Activated CD4-positive, alpha-beta T cell treated with anti-CD3 and anti-CD28 coated beads for 48 hours (primary cell): ENCODE results near the gene PTMA.
A peak's percentile ranks its signal among the peaks of the same experiment; 100 is the strongest.

Experiments used
- DNase-seq: peaks from one replicate; pipeline ENCODE4 v3.0.0-alpha.2; 2020

PTMA gene

GRCh38 chr2:231677632-231678104, 30.7 kb upstream of the PTMA start:
- DNase-seq = peak; percentile 91

- DNase-seq = no peak
Observed at GRCh38 chr2:231679908-231680284, 28.4 kb upstream of the PTMA start.

DNA sequence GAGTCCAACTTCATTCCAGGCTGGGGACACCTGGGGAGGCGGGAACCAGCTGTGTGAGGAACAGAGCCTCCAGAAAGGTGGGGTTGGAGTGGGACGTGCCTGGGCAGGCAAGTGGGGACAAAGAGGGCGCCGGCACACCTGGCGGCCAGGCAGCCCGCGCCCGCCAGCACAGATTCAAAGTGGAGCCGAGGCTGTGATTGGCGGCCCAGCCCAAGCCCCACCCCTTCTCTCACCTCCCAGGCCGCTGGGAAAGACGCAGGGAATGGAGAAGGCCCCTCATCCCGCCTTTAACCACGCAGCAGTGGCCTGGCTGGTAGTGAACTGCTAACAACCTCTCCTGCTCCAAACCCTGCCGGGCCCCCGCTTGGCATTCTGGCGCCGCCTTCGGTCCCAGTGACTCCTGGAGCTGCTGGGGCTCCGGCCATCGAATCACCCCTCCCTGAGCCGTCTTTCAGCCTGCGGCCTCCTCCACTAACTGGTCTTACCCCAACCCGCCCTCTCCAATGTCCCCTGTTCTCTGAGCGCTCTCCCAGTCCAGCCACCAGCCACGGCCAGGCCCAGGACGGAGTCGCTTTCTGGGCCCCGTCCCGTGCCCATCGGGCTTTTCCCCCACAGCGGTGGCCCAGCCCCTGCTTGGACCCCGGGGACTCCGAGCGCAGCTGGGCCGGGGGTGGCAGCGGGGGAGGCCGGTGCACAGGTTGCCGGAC, 27.9 kb upstream of the PTMA start:
- no peak for DNase-seq

DNA sequence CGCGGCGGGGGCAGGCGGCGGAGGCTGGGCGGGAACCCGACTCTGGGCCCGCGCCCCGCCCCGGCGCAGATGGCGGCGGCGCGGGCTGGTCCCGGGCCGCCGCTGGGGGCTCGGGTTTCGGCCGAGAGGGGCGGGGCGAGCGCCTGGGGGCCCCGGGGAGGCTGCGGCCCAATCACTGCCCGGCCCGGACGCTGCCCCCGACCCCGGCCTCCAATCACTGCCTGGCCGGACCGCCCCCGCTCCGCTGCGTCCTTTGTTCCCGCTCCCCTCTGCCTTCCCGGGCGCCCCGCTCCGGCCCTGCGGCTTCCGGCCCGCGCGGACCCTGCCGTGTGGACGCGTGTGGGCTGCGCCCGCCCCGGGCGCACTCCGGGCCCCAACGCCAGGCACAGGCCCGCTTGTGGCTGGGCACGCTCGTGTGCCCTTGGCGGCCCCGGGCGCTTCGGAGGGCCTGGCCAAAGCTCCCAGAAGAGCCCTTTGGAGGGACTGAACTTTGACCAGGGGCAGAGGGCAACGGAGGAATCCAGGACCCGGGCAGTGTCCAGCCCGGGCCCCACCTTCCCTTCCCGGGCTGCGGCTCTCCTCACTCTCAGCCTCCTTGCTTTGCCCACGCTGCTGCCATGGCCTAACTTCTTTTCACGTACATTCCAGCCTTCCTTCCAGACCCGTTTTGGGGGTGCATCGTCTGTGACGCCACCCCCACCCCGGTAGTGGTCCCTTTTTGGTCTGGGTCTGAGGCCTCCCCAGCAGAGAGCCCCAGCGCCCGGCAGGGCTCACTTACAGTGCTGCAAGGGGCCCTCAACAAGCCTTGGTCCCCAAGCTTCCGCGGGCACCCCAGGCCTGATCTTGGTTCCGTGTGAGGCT, 27.1 kb upstream of the PTMA start:
- DNase-seq = no peak

DNA sequence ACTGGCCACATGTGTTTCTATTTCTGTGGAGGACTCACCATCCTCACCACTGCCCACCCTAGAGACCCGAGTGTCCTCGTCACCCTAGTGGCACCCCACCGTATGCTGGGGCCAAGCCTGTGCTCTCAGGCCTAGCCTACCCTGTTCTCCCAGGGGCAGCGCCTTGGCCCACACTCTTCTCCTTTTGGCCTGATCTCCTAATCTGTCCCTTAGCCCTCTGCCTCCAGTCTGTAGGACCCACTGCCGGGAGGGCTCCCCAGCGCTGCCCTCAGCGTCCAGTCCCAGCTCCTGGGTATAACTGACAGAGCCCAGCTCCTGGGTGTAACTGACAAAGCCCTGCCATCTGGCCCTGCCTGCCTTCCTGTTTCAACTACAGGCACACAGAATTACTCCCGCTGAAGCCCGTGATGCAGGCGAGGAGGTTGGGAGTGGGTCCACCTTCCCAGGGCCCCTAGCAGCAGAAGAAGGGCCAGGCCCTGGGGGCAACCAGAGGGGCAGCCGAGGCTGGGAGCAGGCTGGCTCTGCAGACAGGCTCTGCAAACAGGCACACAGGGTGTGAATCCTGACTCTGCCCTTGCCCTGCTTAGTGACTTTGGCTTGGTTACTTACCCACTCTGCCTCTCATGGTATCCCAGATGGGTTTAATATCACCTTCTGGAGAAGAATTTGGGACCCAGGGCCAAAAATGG, 25.6 kb upstream of the PTMA start:
- DNase-seq = no peak

GRCh38 chr2:231683292-231684235, 24.8 kb upstream of the PTMA start:
- DNase-seq = no peak

GRCh38 chr2:231684314-231685223, 23.8 kb upstream of the PTMA start:
- no peak for DNase-seq

GRCh38 chr2:231685349-231686191, 22.8 kb upstream of the PTMA start:
- no peak for DNase-seq

GRCh38 chr2:231686192-231687100, 21.9 kb upstream of the PTMA start:
- no peak for DNase-seq

GRCh38 chr2:231687133-231687852, 21.0 kb upstream of the PTMA start:
- peak; percentile 78 for DNase-seq

GRCh38 chr2:231687961-231688360, 20.4 kb upstream of the PTMA start:
- DNase-seq = no peak

DNA sequence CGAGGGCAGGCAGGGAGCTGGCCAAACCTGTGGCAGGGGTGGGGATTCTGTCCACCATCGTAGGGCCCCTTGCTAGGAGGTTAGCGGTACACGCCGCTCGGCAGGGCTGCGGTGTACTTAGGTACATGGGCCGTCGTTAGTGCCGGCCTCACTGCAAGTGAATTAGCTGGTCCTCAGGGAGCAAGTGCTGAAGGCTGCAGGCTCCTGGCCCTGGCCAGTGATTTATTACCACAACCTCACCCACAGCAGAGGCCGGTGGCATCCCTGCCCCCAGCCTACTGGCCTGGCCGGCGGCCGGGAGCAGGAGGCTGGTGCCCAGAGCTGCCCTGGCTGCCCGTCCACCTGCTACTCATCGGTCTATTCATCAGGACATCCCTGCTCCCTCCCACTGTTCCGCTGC, 19.6 kb upstream of the PTMA start:
- no peak for DNase-seq

GRCh38 chr2:231689124-231689893, 19.0 kb upstream of the PTMA start:
- DNase-seq = no peak

- no peak for DNase-seq
Observed at GRCh38 chr2:231691251-231691772, 17.0 kb upstream of the PTMA start.

GRCh38 chr2:231692847-231693246, 15.5 kb upstream of the PTMA start:
- DNase-seq = no peak

GRCh38 chr2:231693956-231694355, 14.4 kb upstream of the PTMA start:
- DNase-seq = no peak

- no peak for DNase-seq
Observed at GRCh38 chr2:231696004-231696367, 12.3 kb upstream of the PTMA start.

DNA sequence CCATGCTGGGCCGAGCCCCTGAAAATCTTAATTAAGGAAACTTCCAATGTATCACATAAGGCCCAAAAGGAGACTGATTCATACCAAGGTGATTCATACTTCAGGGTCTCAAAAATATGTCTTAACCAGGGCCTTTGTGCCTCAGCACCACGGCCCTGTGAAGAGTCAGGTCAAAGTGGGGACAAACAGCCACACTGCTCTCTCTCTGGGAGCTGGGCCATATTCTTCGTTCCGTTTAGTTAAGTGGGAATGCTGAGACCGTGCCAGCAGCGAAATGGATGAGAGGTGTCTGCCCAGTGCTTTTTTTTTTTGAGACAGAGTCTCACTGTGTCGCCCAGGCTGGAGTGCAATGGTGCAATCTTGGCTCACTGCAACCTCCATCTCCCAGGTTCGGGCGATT, 9.3 kb upstream of the PTMA start:
- no peak for DNase-seq
